BE2C (cell line): ENCODE results near the gene ATP6V0B.
A peak's percentile ranks its signal among the peaks of the same experiment; 100 is the strongest.

Source experiments
- DNase-seq: peaks from one replicate; pipeline ENCODE4 v3.0.0-alpha.2; 2020
- H3K27me3 ChIP-seq: fragments of 250-450 bp; sonication (Bioruptor Pico); 2 replicates; pipeline ENCODE4 v1.5.1; 2020; ENCODE audit warnings: mild to moderate bottlenecking
- H3K36me3 ChIP-seq: fragments of 250-450 bp; sonication (Bioruptor Pico); 2 replicates; pipeline ENCODE4 v1.5.1; 2020; ENCODE audit warnings: mild to moderate bottlenecking
- H3K4me1 ChIP-seq: fragments of 250-450 bp; sonication (Bioruptor Pico); 2 replicates; pipeline ENCODE4 v1.5.1; 2020
- H3K4me3 ChIP-seq: 2 replicates; pipeline ENCODE4 v1.5.1; 2011; ENCODE audit warnings: low read depth, low read length
- H3K9me3 ChIP-seq: fragments of 250-450 bp; sonication (Bioruptor Pico); 2 replicates; pipeline ENCODE4 v1.5.1; 2020
- CTCF ChIP-seq: IDR thresholded peaks from 2 replicates; pipeline ENCODE4 v1.5.1; 2012; ENCODE audit warnings: mild to moderate bottlenecking, low read depth, low read length

ATP6V0B gene

GRCh38 chr1:43978551-43979260, 3.9 kb downstream of the ATP6V0B start, which contains the start of gene B4GALT2:
TSS of gene B4GALT2 (plus strand) at chr1:43979210. CDS start at chr1:43981161, 1,951 bp downstream.
- Histone ChIP-seq H3K4me3 (peak within 1 kb of the TSS; percentile 62), H3K27me3 (no peaks in the 10 kb centered on the region), H3K36me3 (peaks cover 8% of the 10 kb centered on the region), H3K4me1 (no peaks in the 10 kb centered on the region), H3K9me3 (no peaks in the 10 kb centered on the region)
- peak; percentile 42 for DNase-seq
- TF ChIP-seq CTCF, result no peak

- Histone ChIP-seq H3K27me3 (no peaks in the 10 kb centered on the region), H3K9me3 (no peaks in the 10 kb centered on the region), H3K36me3 (peaks cover 8% of the 10 kb centered on the region), H3K4me1 (no peaks in the 10 kb centered on the region), H3K4me3 (peak overlapping the region; percentile 59)
- no peak for TF ChIP-seq CTCF
- DNase-seq, result no peak
Measured at GRCh38 chr1:43979261-43979527, 4.4 kb downstream of the ATP6V0B start.

- DNase-seq, result peak; percentile 63
- Histone ChIP-seq H3K4me1 (no peaks in the 10 kb centered on the region), H3K4me3 (peak overlapping the region; percentile 59), H3K9me3 (no peaks in the 10 kb centered on the region), H3K27me3 (no peaks in the 10 kb centered on the region), H3K36me3 (peaks cover 8% of the 10 kb centered on the region)
- no peak for TF ChIP-seq CTCF
Measured at GRCh38 chr1:43979528-43980254, 4.9 kb downstream of the ATP6V0B start.

- H3K9me3 ChIP-seq, result no peaks in the 10 kb centered on the region
- DNase-seq, result no peak
- peaks cover 8% of the 10 kb centered on the region for H3K36me3 ChIP-seq
- no peaks in the 10 kb centered on the region for H3K27me3 ChIP-seq
- no peaks in the 10 kb centered on the region for H3K4me1 ChIP-seq
- peak overlapping the region; percentile 59 for H3K4me3 ChIP-seq
- TF ChIP-seq CTCF, result no peak
Measured at GRCh38 chr1:43980255-43981134, 5.7 kb downstream of the ATP6V0B start.

GRCh38 chr1:43981135-43981491, 6.4 kb downstream of the ATP6V0B start:
- Histone ChIP-seq H3K4me1 (no peaks in the 10 kb centered on the region), H3K4me3 (no peak overlapping the region), H3K9me3 (no peaks in the 10 kb centered on the region), H3K36me3 (peaks cover 8% of the 10 kb centered on the region), H3K27me3 (no peaks in the 10 kb centered on the region)
- no peak for TF ChIP-seq CTCF
- no peak for DNase-seq
